Measurements from ENCODE around the gene NAALADL2.
"Not testable (repeated sequence)": the region's sequence is repeated elsewhere in the genome, so short reads cannot be mapped to it uniquely, and the experiment has no call there.

- not testable (repeated sequence) for TF ChIP-seq CTCF (IDR thresholded peaks at IDR 0.05); POLR2A (IDR thresholded peaks at IDR 0.05; ENCODE audit: low read depth); POLR2AphosphoS5 (IDR thresholded peaks at IDR 0.05); EP300 (IDR thresholded peaks at IDR 0.05)
Measured at GRCh38 chr3:175087128-175087527, 228.0 kb downstream of the NAALADL2 start.
